Coronary artery (tissue), 2 donors: ENCODE measurements around the gene RPAP2.
"Not testable (repeated sequence)": the region's sequence is repeated elsewhere in the genome, so short reads cannot be mapped to it uniquely, and the experiment has no call there.

Experiments
- DNase-seq: peaks from one replicate; pipeline ENCODE4 v3.0.0-alpha.2; 2017; ENCODE audit warnings: low spot score
- H3K27ac ChIP-seq, 2 donors: fragments of 200-600 bp; sonication (generic); one replicate each; pipeline ENCODE4 v1.5.1; 2016 to 2019
- H3K4me3 ChIP-seq: fragments of 200-600 bp; sonication (generic); 2 replicates; pipeline ENCODE4 v1.5.1; 2016; ENCODE audit warnings: mild to moderate bottlenecking, moderate library complexity
- TF ChIP-seq, protein P1 (sequence below): fragments of 200-600 bp; sonication (generic); IDR thresholded peaks from one replicate; pipeline ENCODE4 v1.5.1; 2019; ENCODE audit warnings: antibody characterized with exemption

The RPAP2 gene

DNA sequence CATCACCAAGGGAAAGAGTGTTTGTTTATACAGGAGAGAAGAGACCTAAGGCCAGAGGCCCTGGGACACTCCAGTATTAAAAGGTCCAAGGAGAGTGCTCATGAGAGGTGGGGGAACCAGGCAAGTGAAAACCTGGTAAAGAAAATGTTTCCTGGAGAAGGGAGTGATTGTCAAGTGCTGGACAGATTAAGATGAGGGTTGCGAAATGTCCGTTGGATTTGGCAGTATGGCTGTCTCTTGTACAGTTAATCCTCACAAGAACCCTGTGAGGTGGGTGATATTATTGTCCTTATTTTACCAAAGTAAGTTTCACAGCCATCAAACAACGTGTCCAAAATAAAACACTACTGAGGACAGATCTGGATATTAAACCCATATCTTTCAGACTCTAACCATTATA, 44.2 kb downstream of the RPAP2 start:
- DNase-seq: no peak
- Histone ChIP-seq H3K4me3 (no peak overlapping the region), H3K27ac (no peak overlapping the region)
- TF ChIP-seq, protein P1, sequence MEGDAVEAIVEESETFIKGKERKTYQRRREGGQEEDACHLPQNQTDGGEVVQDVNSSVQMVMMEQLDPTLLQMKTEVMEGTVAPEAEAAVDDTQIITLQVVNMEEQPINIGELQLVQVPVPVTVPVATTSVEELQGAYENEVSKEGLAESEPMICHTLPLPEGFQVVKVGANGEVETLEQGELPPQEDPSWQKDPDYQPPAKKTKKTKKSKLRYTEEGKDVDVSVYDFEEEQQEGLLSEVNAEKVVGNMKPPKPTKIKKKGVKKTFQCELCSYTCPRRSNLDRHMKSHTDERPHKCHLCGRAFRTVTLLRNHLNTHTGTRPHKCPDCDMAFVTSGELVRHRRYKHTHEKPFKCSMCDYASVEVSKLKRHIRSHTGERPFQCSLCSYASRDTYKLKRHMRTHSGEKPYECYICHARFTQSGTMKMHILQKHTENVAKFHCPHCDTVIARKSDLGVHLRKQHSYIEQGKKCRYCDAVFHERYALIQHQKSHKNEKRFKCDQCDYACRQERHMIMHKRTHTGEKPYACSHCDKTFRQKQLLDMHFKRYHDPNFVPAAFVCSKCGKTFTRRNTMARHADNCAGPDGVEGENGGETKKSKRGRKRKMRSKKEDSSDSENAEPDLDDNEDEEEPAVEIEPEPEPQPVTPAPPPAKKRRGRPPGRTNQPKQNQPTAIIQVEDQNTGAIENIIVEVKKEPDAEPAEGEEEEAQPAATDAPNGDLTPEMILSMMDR: no peak

DNA sequence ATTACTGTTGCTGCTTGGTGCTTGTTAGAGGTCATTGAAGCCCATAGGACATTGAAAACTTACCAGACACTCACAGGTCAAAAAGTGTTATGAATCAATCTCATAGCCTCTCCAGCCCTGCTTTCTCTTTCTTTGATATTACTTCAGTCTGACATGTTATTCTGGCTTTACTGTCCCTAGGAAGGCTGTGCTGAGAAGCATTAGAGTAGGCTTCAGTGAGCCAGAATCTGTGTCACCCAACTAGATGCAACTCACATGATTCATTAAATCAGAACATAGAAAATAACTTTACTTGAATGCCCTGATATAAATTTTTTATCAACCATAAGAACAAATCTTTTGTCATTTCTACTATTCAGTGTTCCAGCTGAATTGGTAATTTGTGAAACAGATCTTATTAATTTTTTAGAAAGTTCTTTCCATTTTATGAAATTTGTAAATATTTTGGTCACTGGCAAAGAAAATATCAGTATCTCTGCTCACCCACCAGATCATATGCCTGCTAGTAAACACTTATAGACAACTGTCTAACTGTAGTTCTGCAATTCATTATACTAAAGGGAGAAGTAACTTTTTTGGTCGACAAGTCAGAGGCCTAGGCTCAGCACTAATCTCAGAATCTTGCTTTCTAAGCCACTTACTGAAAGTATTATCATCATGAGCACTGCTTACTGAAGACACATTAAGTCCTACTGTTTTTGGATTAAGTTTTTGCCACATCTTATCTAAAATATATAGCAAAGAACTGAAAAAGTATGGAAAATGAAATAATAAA, 48.2 kb downstream of the RPAP2 start:
- TF ChIP-seq, protein P1: no peak
- DNase-seq: no peak
- no peak overlapping the region for H3K27ac ChIP-seq
- H3K4me3 ChIP-seq: no peak overlapping the region

DNA sequence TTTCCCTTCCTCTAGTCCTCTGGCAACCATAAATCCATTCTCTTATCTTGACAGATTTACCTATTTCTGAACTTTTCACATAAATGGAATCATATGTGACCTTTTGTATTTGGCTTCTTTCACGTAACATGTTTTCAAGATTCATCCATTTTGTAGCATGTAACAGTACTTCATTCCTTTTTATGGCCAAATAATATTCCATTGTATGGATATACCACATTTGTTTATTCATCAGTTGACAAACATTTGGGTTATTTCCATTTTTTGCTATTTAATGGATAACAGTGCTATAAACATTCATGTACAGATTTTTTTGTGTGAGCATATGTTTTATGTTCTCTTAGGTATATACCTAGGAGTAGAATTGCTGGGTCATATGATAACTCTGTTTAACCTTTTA, 54.0 kb downstream of the RPAP2 start:
- TF ChIP-seq, protein P1: no peak
- H3K27ac ChIP-seq: no peak overlapping the region
- no peak overlapping the region for H3K4me3 ChIP-seq
- no peak for DNase-seq

DNA sequence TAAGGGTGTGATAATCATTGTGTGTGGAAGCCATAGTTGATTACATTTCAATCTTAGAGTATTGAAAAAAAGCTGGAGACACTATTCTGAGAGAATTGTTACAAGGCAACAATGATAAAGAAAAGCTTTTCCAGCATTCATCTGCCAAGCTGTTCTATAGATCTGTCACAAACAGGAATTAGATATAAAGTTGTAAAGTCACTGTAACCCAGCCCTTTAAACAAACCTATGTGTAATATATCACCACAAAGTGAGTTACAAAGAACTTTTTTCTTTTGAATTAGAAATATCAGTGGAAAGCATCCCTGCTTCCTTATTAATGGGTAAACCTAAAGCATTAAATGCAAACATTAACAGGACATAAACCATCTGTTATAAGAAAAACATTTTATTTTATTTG, 55.4 kb downstream of the RPAP2 start:
- no peak overlapping the region for H3K27ac ChIP-seq
- DNase-seq: no peak
- TF ChIP-seq, protein P1: no peak
- H3K4me3 ChIP-seq: no peak overlapping the region

DNA sequence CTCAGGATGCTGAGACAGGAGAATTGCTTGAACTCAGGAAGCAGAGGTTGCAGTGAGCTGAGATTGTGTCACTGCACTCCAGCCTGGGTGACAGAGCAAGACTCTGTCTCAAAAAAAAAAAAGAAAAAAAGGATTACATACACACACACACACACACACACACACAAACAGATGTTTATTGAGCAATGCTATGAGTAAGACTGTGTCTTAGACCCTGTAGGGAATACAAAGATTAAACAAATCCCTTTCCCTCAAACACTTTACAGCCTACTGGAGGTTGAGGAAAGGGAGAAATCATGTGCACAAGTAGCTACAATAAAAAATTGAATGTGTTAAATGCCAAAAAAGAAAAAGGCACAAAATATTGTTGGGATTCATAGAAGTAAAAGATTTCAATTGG, 58.1 kb downstream of the RPAP2 start:
- TF ChIP-seq, protein P1: no peak
- no peak overlapping the region for H3K4me3 ChIP-seq
- DNase-seq: no peak

DNA sequence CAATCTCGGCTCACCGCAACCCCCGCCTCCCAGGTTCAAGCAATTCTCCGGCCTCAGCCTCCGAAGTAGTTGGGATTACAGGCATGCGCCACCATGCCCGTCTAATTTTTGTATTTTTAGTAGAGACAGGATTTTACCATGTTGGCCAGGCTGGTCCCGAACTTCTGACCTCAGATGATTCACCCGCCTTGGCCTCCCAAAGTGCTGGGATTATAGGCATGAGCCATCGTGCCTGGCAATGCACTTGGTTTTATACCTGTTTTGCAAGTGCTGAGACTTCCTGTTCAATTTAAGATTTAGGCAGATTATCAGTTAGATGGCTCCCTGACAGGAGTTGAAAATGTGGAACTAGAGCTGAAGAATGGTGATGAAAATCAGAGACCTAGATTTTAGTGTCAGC, 60.5 kb downstream of the RPAP2 start:
- not testable (repeated sequence) for H3K27ac ChIP-seq, DNase-seq, H3K4me3 ChIP-seq

More for the DNA sequence above, 58.1 kb downstream of the RPAP2 start:
- no peak overlapping the region for H3K27ac ChIP-seq

DNA sequence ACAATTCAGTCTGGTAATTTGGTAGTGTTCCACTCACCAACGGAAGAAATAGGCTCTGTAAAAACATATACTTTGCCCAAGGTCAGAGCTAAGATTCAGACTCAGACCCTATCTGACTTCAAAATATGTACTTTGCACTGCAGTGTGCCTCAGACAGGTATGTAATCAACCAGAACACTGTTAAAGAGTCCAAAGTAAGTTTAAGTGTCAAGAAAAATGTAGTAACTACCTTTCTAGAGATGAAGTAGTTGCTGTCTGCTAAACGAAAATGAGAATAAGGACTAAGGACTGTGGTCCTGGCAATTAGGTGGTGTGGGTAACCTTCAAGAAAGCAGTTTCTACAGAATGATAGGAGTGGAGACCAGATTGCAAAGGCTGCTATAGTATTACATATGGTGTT, 61.1 kb downstream of the RPAP2 start:
- no peak for DNase-seq
- TF ChIP-seq, protein P1: no peak
- Histone ChIP-seq H3K27ac (no peak overlapping the region), H3K4me3 (no peak overlapping the region)
